Left lung (tissue), 10 donors: Measurements from ENCODE around the gene CRTC2. TPM values are rescaled to one million over a fixed set of nuclear protein-coding genes. Genes with fewer than 3 reads are reported as not detected.

Source experiments
- ATAC-seq: fragments of 200-7000 bp; cut with Tn5 transposase; one replicate; pipeline ENCODE4 v1.9.1; 2020; ENCODE audit warnings: moderate library complexity
- DNase-seq, 4 donors: peaks; one replicate each; pipeline ENCODE4 v3.0.0-alpha.2; 2013 to 2020
- H3K27ac ChIP-seq, 2 donors: fragments of 200-600 bp; sonication (generic) in 1 of 2; one replicate each; pipeline versions ENCODE4 v1.5.0 to v1.8.0; 2020 to 2021
- H3K27me3 ChIP-seq, 2 donors: fragments of 200-600 bp; sonication (generic) in 1 of 2; one replicate each; pipeline versions ENCODE4 v1.5.0 to v1.8.0; 2020 to 2021
- H3K36me3 ChIP-seq, 2 donors: fragments of 200-600 bp; sonication (generic) in 1 of 2; one replicate each; pipeline versions ENCODE4 v1.5.0 to v1.8.0; 2020 to 2021
- H3K4me1 ChIP-seq, 2 donors: fragments of 200-600 bp; one replicate each; pipeline ENCODE4 v1.8.0; 2021
- H3K4me3 ChIP-seq, 2 donors: fragments of 200-600 bp; sonication (generic) in 1 of 2; one replicate each; pipeline versions ENCODE4 v1.5.0 to v1.8.0; 2020 to 2021; ENCODE audit warnings: mild to moderate bottlenecking in 1 of 2
- H3K9me3 ChIP-seq, 2 donors: fragments of 200-600 bp; sonication (generic) in 1 of 2; one replicate each; pipeline versions ENCODE4 v1.5.0 to v1.8.0; 2020 to 2021
- intact Hi-C, 2 donors: fragments of 100-400 bp; cut with DNase I; formaldehyde crosslinking; loops; one replicate each; pipeline versions ENCODE4 v1.11.2 to v1.14.2; 2022
- polyA plus RNA-seq, 6 donors: library from polyadenylated mRNA; unstranded; fragments of 120-200 nt; gene quantifications; one replicate each; pipeline ENCODE4 v1.2.1, GENCODE V29; 2013; ENCODE audit not compliant: insufficient read length in 6 of 6
- total RNA-seq, 2 donors: library from RNA; stranded (reverse); fragmentation: NEBNext Ultra II Directional; extraction: Animal tissue kit (Norgen Biotek cat#: 25700); gene quantifications; one replicate each; pipeline ENCODE4 v1.2.1, GENCODE V29; 2021
- TF ChIP-seq, protein P1 (sequence below), 2 donors: fragments of 200-600 bp; sonication (generic) in 1 of 2; IDR thresholded peaks; one replicate each; pipeline versions ENCODE4 v1.5.0 to v1.8.0; 2021; ENCODE audit warnings: antibody characterized with exemption in 2 of 2
- donor health status: DM: no; HTN: yes; CAD: no.
- donor health status: DM: no; HTN: no; CAD: no.

Gene CRTC2
- total and polyA plus RNA-seq, 8 donors, result 39.7 to 54.3 (median 47.1) TPM

DNA sequence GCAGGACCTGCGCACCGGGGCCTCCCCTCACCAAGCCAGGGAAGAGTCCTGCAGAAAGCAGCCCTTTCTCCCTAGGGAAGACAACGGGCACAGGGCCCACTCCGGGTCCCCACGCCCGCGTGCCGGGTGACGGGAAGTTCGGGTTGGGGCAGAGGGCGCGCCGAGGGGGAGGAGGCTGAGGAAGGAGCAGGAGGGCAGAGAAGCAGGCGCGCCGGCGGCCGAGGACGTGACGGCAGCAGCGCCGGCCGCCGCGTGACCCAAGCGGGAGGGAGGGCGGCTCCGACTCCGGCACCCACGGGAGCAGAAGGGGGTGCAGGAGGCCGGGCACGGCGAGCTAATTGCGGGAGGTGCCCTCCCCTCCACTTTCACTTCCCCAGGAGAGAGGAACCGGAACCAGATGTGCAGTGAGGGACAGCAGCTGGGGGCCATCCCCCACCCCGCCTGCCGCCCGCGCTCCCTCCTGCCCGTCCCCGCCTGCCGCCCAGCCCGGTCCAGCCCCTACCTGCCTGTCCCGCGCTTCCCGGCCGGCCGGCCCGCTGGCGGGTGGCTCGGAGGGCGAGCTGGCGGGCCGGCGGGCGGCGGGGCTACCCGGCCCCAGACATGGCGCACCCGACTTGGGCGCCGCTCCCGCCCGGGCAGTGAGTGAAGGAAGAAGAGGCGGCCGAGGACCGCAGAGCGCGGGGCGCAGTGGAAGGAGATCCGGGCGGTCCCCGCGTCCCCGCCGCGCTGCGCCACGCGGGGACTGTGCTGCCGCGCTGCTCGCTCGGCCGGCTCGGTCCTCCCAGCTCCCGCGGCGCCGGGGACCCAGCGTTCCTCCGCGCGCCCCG, 12.4 kb downstream of the CRTC2 start:
- Histone ChIP-seq H3K9me3 (no peaks in the 10 kb centered on the region), H3K27ac (peak overlapping the region; percentile 97 to 99), H3K27me3 (no peaks in the 10 kb centered on the region), H3K4me1 (peaks cover 4 to 43% of the 10 kb centered on the region in 2 donors), H3K4me3 (peak overlapping the region; percentile 85 to 96), H3K36me3 (peaks cover 0 to 69% of the 10 kb centered on the region in 2 donors)
- TF ChIP-seq, protein P1, sequence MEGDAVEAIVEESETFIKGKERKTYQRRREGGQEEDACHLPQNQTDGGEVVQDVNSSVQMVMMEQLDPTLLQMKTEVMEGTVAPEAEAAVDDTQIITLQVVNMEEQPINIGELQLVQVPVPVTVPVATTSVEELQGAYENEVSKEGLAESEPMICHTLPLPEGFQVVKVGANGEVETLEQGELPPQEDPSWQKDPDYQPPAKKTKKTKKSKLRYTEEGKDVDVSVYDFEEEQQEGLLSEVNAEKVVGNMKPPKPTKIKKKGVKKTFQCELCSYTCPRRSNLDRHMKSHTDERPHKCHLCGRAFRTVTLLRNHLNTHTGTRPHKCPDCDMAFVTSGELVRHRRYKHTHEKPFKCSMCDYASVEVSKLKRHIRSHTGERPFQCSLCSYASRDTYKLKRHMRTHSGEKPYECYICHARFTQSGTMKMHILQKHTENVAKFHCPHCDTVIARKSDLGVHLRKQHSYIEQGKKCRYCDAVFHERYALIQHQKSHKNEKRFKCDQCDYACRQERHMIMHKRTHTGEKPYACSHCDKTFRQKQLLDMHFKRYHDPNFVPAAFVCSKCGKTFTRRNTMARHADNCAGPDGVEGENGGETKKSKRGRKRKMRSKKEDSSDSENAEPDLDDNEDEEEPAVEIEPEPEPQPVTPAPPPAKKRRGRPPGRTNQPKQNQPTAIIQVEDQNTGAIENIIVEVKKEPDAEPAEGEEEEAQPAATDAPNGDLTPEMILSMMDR (IDR thresholded peaks at IDR 0.05), result no peak
- peak; percentile 89 for ATAC-seq
- intact Hi-C loops, result loop anchor here in 1 of 2 donors (10.0 kb wide), 1 partner anchor 121 kb away; no protein-coding TSS in a partner anchor
- peak in 3 of 4 donors; percentile 76 to 99 (median 94) for DNase-seq

DNA sequence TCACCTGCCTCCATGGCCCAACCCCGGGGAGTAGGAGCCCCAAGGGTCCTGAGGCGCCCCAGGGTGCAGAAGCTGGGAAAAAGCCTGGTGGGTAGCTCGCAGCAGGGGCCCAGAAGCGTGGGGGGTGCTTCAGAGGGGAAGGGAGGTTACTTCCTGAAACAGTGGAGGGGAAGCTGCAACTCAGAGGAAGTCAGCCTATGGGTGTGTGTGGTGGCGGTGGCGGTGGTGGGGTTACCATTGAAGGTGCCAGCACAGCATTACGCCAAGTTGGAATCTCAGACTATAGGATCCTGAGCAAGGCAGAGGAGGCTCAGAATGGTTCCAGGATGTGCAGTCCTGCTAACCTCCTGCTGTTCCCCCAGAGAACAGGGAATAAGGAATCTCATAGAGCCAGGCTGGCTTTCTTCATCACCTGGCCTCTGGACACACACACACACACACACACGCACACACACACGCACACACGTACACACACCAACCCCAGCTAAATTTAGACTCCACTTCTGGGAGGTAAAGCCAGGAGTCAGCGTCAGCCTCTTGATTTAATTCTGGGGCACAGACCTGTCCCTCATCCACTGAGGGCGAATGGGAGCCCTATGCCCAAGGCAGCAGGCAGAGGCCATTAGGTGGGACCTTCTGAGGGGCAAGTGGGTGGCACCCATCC, 13.1 kb downstream of the CRTC2 start:
- peaks cover 4 to 43% of the 10 kb centered on the region in 2 donors for H3K4me1 ChIP-seq
- peak overlapping the region; percentile 85 to 96 for H3K4me3 ChIP-seq
- no peaks in the 10 kb centered on the region for H3K9me3 ChIP-seq
- ATAC-seq (peak; percentile 45), DNase-seq (peak in 3 of 4 donors; percentile 45 to 87 (median 81))
- TF ChIP-seq, protein P1 (IDR thresholded peaks at IDR 0.05), result no peak
- peaks cover 0 to 69% of the 10 kb centered on the region in 2 donors for H3K36me3 ChIP-seq
- H3K27ac ChIP-seq, result peak overlapping the region; percentile 97 to 99
- H3K27me3 ChIP-seq, result no peaks in the 10 kb centered on the region
- intact Hi-C loops, result loop anchor here in 1 of 2 donors (10.0 kb wide), 1 partner anchor 120 kb away; no protein-coding TSS in a partner anchor

GRCh38 chr1:153944827-153945117, 13.6 kb downstream of the CRTC2 start:
- TF ChIP-seq, protein P1 (IDR thresholded peaks at IDR 0.05), result no peak
- no peaks in the 10 kb centered on the region for H3K9me3 ChIP-seq
- H3K4me3 ChIP-seq, result peak overlapping the region; percentile 13 to 85
- no peaks in the 10 kb centered on the region for H3K27me3 ChIP-seq
- no peak for DNase-seq
- peaks cover 0 to 69% of the 10 kb centered on the region in 2 donors for H3K36me3 ChIP-seq
- H3K4me1 ChIP-seq, result peaks cover 4 to 46% of the 10 kb centered on the region in 2 donors
- intact Hi-C loops, result loop anchor here in 1 of 2 donors (10.0 kb wide), 1 partner anchor 120 kb away; no protein-coding TSS in a partner anchor
- peak overlapping the region; percentile 97 to 99 for H3K27ac ChIP-seq
- no peak for ATAC-seq

GRCh38 chr1:153944005-153944826, 14.2 kb downstream of the CRTC2 start:
- DNase-seq (peak in 1 of 4 donors; percentile 84), ATAC-seq (no peak)
- peak overlapping the region; percentile 97 to 99 for H3K27ac ChIP-seq
- TF ChIP-seq, protein P1 (IDR thresholded peaks at IDR 0.05), result no peak
- H3K27me3 ChIP-seq, result no peaks in the 10 kb centered on the region
- peaks cover 0 to 69% of the 10 kb centered on the region in 2 donors for H3K36me3 ChIP-seq
- H3K4me3 ChIP-seq, result peak overlapping the region; percentile 13 to 85
- H3K9me3 ChIP-seq, result no peaks in the 10 kb centered on the region
- intact Hi-C loops, result loop anchor here in 1 of 2 donors (10.0 kb wide), 1 partner anchor 119 kb away; no protein-coding TSS in a partner anchor
- peaks cover 4 to 46% of the 10 kb centered on the region in 2 donors for H3K4me1 ChIP-seq
